ENCODE data around the gene IFT27.

DNA sequence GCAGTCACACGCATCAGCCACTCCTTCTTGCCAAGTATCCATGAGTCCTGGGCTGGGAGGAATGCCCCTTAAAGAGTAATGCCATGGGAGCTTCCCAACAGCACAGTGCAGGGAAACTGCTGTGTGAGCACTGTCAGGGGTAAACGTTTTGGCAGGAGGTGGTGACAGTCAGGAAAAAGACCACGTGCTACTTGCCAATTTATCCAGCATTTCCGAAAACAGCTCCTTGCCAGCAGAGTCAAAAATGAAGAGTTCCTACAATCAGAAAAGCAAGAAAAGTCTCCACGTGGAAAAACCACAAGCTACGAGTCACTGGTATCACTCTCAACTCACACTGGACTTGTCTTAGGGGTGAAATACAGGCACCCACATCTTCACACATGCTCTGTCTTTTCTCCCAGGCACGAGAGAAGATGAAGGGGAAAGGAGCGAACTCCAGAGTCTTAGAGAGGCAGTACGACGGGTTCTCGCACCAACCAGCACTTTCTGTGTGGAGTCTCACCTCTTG lies 9.9 kb downstream of the IFT27 start:
- no peak for TF ChIP-seq CREB1 (IDR thresholded peaks at IDR 0.05; ENCODE audit: low read depth)
- TF ChIP-seq RAD21 (IDR thresholded peaks at IDR 0.05; ENCODE audit: low read depth): no peak
- TF ChIP-seq EP300 (IDR thresholded peaks at IDR 0.05; ENCODE audit: borderline replicate concordance): no peak
- no peak for TF ChIP-seq NFIC (IDR thresholded peaks at IDR 0.05)
- TF ChIP-seq USF1 (IDR thresholded peaks at IDR 0.05): no peak
- no peak for TF ChIP-seq EGR1 (IDR thresholded peaks at IDR 0.05)
- no peak for TF ChIP-seq YY1 (IDR thresholded peaks at IDR 0.05; ENCODE audit: low read depth)
